RPMI7951 (cell line): ENCODE data around the gene MORC1. TPM values are rescaled to one million over a fixed set of nuclear protein-coding genes. Genes with fewer than 3 reads are reported as not detected.
A peak's percentile ranks its signal among the peaks of the same experiment; 100 is the strongest.

ENCODE experiments used
- DNase-seq: peaks from one replicate; pipeline ENCODE4 v3.0.0-alpha.2; 2012; ENCODE audit warnings: low read depth
- total RNA-seq: library from RNA; depleted of rRNA; stranded (reverse); fragments of >200 nt; shearing (Covaris generic); gene quantifications from 2 replicates; pipeline ENCODE4 v1.2.3, GENCODE V29; 2014

Gene MORC1
- total RNA-seq, 1 experiment from 2014 or later, result not detected

DNA sequence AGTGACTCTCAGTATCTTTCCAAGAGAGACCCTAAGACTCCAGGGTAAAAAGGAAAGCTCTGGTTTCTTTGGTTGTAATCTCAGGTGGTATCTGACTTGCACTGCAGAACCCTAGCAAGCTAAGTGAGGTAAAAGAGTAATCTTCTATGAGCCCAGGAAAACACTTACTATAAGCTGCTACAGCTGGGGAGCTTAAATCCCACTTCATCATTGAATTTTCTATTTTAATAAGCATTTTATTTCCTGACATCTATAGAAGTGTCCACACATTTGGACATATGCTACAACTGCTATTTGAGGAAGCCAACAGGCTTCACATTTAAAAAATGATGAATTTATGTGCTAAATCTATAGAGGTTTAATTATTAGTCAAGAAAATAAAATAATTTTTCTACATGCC lies 91.1 kb downstream of the MORC1 start:
- DNase-seq, result no peak

DNA sequence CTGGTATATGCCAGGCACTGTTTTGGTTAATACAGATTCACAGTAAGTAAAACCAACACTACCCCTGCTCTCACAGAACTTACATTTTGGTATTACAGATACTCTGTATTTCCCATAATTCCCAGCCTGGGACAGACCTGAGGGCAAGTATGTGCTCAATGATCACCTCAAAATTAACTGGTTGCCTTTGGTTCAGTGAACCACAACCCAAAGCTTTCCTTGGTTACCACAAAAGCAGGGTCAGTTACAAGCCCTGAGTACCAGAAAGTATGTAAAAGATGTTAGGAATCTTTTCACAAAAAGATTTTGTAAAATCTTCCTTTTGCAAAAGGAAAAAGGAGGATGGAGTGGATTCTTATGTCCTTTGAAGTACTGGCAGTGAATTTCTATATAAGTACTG lies 92.0 kb downstream of the MORC1 start:
- no peak for DNase-seq

DNA sequence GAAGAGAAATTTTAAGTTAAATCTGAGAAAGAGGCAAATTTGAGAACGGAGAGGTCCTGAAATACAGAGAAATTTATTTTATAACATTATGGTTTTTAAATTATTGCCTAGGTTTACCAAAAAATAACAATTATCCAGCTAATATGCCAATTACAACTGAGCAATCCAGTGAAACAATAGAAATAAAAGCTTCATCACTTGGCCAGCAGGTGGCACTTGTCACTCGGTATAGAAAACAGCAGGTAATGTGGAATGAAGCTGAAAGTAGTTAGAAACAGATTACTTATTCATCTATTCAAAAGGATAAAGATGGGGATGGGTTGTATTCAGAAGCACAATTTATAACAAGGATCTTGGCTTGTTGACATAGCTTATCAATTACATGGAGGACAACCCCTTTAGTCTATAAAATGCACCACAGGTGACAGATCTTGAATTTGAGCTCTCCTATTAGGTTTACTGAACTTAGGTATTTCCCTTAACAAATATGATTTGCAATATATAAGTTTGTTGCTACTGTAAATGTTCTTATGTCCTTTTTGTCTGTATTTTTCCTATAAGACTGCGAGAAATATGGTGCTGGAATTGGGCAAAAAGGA lies 94.2 kb downstream of the MORC1 start:
- peak; percentile 44 for DNase-seq

- no peak for DNase-seq
Measured at GRCh38 chr3:109023167-109023566, 94.8 kb downstream of the MORC1 start.

GRCh38 chr3:109021556-109021955 lies 96.4 kb downstream of the MORC1 start:
- no peak for DNase-seq

GRCh38 chr3:109018828-109019227 lies 99.1 kb downstream of the MORC1 start:
- DNase-seq, result peak; percentile 29

DNA sequence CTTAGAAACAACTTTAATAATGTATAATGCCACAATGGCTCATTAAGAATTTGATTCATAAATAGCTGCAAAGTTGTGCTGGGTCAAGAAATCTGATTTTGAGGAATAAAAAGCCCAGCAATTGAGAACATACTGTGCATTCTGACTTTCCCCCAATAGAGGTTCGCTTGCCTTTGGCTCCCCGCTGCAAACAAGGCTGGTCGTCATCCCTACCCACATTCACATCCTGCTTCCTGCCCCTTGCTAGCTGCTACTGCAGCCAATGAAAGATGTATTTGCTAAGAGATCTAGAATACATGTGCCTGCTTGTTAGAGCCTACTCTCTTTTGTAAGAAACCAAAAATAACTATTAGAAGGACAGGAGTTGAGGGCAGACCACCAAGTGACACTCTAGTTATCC lies 112.5 kb downstream of the MORC1 start:
- DNase-seq, result no peak

- no peak for DNase-seq
Measured at GRCh38 chr3:108998436-108998835, 119.5 kb downstream of the MORC1 start.

GRCh38 chr3:108985844-108986243 lies 132.1 kb downstream of the MORC1 start:
- no peak for DNase-seq

- DNase-seq, result no peak
Measured at GRCh38 chr3:108983051-108983450, 134.9 kb downstream of the MORC1 start.

DNA sequence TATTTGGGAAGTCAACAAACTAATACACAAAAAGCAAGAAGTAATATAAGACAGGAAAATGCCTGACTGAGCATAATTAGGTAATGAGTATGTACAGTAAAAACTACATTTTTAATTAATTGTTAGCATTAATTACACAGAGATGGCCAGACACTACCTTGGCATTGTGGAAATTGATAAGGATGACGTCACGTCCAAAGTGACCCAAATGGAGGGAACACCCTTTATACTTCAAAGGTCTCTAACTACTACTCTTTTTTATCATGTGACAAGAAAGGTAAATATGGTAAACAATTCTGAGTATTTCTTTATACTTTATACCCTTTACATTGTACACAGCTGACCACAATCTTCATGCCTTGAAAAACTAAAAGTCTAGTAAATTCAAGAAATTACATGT lies 141.9 kb downstream of the MORC1 start:
- no peak for DNase-seq

GRCh38 chr3:108973019-108973418 lies 144.9 kb downstream of the MORC1 start:
- no peak for DNase-seq

DNA sequence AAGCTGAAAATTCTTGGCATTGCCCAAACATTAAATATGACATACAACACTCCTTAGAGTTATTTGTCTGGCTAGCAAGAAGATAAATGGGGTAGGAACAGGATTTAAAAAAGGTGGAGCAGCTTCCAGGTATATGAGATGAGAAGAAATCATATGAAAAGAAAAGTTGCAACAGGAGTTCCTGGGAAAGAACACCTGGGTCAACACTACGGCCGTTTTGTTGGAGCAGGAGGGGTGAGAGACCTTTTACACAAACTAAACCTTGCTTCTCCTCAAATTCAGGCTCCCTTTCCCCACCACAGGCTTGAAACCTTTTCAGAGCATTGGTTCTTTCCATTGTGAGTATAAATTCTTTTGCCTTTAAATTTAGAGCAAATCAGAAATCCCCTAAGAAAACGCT lies 145.5 kb downstream of the MORC1 start:
- no peak for DNase-seq

GRCh38 chr3:108970561-108970960 lies 147.4 kb downstream of the MORC1 start:
- no peak for DNase-seq

DNA sequence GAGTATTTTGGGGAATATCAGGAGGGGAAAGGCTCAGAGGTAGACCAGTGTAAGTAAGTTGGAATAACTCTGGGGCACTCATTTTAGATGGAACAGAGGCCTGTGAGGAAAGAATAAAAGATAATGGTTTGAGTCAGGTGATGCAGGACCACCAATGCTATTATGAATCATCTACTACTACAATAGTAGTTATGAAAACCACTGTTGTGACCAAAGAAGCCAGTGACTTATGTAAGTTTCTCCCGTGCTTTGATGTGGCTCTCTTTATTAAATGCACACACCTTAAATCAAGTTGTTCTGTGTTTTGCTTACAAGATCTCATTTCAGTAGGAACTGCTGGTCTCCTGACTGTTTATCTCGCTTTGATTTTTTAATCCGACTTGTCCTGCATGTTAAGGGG lies 151.2 kb downstream of the MORC1 start:
- DNase-seq, result no peak

GRCh38 chr3:108959017-108959416 lies 158.9 kb downstream of the MORC1 start:
- DNase-seq, result no peak

DNA sequence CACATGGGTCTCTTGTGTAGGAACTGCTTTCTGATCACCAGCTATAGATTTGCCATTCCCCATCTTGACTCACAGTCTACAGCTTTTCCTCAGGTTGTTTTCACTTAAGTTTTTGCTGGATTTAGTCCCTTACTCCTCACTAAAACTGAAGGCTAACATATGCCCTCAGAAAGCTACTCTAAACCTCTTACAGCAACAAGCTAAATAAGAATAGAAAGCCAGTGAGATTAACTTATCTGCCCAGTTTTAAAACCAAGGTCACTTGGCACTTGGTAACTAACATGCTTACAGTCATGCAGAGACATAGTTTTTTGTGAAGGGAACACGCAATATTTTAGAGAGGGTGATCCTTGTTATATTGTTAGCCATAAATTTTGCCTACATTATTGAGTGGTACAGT lies 164.2 kb downstream of the MORC1 start, which contains the start of gene GUCA1C:
Gene GUCA1C, minus strand, starts transcription at position 180 of the 400 bp plus-strand sequence. Its CDS starts 117 bp downstream, at position 63.
- no peak for DNase-seq

DNA sequence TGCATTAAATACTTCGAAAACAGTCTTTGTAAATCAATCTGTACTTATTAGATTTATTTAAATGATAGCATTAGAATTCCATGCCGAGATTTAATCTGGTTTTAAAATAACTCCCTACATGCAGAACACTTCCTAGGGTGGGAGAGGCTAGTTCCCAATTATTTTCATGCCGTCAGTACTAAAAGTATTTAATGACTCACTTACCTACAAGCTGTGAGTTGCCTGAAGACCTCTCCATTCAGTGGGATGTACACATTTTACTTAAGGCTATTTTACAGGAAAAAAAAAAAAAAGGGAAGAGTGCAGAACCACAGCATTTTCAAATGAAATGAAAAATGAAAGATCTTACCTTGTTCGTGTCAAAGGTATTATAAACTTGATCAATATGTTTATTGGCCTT lies 164.7 kb downstream of the MORC1 start:
- DNase-seq, result no peak

DNA sequence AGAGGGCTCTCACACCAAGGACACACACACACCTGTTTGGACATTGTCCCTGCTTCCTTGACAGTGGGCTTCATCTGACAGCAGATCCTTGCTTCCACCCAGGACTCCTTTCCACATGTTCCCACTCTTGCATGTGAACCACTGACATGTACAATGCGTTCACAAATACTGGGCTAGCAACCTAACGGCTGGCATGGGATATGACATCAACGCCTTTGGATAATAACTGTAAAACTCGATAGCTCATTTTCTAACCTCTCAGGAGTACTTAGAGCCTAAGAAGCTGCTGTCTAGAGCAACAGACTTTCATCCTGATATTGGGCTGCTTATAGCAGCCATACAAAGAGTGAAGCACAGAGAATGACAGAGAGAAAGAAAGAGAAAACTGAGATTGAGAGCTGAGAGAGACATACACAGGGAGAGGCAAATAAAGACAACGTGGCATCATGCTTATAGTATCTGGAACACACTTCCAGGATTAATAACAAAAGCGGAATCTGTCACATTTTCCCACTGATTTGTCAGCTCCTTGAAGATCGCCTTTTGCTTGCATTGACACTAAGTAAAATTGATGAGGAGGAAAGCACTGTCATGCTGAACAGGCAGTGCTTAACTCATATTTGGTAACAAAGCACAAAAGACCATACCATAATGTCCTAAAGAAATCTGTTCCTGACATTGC lies 166.0 kb downstream of the MORC1 start:
- no peak for DNase-seq

- DNase-seq, result no peak
Measured at GRCh38 chr3:108947855-108948254, 170.1 kb downstream of the MORC1 start.

DNA sequence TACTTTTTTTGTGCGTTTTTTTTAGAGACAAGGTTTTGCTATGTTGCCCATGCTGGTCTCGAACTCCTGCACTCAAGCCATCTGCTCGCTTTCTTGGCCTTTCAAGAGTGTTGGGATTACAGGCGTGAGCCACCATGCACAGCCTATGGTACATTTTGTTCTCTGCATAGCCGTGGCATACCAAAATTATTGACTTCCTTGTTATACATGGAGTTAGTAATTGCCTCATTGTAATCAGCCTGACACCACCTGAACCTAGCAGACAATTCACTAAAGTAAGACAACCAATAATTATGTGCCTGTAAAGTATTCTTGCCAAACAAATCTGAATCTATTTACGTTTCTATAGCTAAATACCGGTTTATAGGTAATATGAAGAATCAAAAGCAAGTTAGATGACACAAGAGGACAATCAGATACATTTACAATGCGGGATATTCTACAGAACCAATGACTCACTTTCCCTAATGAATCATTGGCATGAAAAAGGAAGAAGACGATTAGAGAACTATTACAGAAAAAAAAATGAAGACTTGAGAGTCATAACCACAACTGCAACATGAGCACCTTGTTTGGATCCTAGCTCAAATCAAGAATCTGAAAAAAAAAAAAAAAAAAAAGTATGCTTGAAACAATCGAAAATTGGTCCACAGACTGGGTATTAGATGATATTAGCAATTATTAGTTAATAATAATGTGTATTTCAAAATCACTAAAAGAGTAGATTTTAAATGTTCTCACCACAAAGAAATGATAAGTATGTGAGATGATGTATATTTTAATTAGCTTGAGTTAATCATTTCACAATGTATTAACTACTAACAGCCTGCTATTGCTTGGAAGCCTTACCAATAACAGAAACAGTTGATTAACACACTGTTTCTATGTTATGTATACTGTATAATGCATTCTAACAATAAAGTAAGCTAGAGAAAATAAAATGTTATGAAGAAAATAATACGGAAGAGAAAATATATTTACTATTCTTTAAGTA lies 171.3 kb downstream of the MORC1 start:
- DNase-seq, result peak; percentile 29

- DNase-seq, result no peak
Measured at GRCh38 chr3:108940568-108941263, 177.2 kb downstream of the MORC1 start.
